PC-3 (cell line): ENCODE results near the gene TTC23.

Experiments used
- CTCF ChIP-seq: fragments of 300-600 bp; sonication (generic); conservative IDR thresholded peaks from 2 replicates; pipeline ENCODE4 v1.5.1; 2017; ENCODE audit warnings: antibody characterized with exemption, low read depth, mild to moderate bottlenecking, low read length
- EZH2 ChIP-seq: fragments of 300-600 bp; sonication (generic); IDR thresholded peaks from one replicate; pipeline ENCODE4 v1.6.1; 2017; ENCODE audit warnings: antibody characterized with exemption, mild to moderate bottlenecking, low read length; ENCODE audit not compliant: unreplicated experiment
- EZH2phosphoT487 ChIP-seq: fragments of 300-600 bp; sonication (generic); IDR thresholded peaks from 2 replicates; pipeline ENCODE4 v1.6.1; 2018; ENCODE audit warnings: mild to moderate bottlenecking, antibody characterized with exemption, low read length, borderline replicate concordance

- TF ChIP-seq CTCF (no peak), EZH2 (no peak), EZH2phosphoT487 (no peak)
Measured at GRCh38 chr15:99169769-99170311, 79.5 kb downstream of the TTC23 start.
